ACC112 (cell line): ENCODE results near the gene CDK5R2.
A peak's percentile ranks its signal among the peaks of the same experiment; 100 is the strongest.

Source experiments
- H2AFZ ChIP-seq: fragments of 200-600 bp; sonication (generic); one replicate; pipeline ENCODE4 v1.6.0; 2017; ENCODE audit warnings: antibody characterized with exemption, low read length; ENCODE audit not compliant: unreplicated experiment
- H3K27ac ChIP-seq: fragments of 200-600 bp; sonication (generic); 2 replicates; pipeline ENCODE4 v1.5.1; 2014; ENCODE audit warnings: low read depth, mild to moderate bottlenecking, antibody characterized with exemption, low read length, moderate library complexity
- H3K27me3 ChIP-seq: fragments of 200-600 bp; sonication (generic); 2 replicates; pipeline ENCODE4 v1.6.1; 2014; ENCODE audit warnings: mild to moderate bottlenecking, antibody characterized with exemption, low read length, moderate library complexity, mixed read lengths; ENCODE audit not compliant: insufficient read depth
- H3K36me3 ChIP-seq: fragments of 200-600 bp; sonication (generic); 2 replicates; pipeline ENCODE4 v1.6.1; 2016; ENCODE audit warnings: mild to moderate bottlenecking, antibody characterized with exemption, low read length, moderate library complexity, mixed read lengths; ENCODE audit not compliant: insufficient read depth
- H3K4me1 ChIP-seq: fragments of 200-600 bp; sonication (generic); one replicate; pipeline ENCODE4 v1.6.1; 2016; ENCODE audit warnings: low read length, mixed read lengths; ENCODE audit not compliant: insufficient read depth, unreplicated experiment, control insufficient read depth
- H3K4me3 ChIP-seq: fragments of 200-600 bp; sonication (generic); 2 replicates; pipeline ENCODE4 v1.5.1; 2014; ENCODE audit warnings: mild to moderate bottlenecking, low read depth, low read length
- H3K79me2 ChIP-seq: fragments of 200-600 bp; sonication (generic); one replicate; pipeline ENCODE4 v1.6.0; 2016; ENCODE audit warnings: low read length; ENCODE audit not compliant: control insufficient read depth, unreplicated experiment, insufficient read depth

CDK5R2 gene

DNA sequence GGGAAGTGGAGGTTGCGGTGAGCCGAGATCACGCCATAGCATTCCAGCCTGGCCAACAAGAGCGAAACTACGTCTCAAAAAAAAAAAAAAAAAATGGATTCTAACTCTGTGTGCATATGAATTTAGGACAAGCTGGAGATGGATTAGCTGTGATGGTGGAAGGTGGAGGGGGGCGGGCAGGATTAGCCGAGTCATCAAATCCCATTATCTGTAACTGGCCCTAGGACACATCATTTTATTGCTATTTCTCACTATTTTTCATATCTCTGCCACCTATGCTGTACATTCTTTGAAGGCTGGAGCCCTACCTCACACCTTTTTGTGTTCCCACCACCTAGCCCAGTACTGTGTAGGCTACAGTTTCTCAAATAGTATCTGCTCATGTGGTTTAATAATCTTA is 7.3 kb upstream of the CDK5R2 start:
- H3K36me3 ChIP-seq = no peaks in the 10 kb centered on the region

DNA sequence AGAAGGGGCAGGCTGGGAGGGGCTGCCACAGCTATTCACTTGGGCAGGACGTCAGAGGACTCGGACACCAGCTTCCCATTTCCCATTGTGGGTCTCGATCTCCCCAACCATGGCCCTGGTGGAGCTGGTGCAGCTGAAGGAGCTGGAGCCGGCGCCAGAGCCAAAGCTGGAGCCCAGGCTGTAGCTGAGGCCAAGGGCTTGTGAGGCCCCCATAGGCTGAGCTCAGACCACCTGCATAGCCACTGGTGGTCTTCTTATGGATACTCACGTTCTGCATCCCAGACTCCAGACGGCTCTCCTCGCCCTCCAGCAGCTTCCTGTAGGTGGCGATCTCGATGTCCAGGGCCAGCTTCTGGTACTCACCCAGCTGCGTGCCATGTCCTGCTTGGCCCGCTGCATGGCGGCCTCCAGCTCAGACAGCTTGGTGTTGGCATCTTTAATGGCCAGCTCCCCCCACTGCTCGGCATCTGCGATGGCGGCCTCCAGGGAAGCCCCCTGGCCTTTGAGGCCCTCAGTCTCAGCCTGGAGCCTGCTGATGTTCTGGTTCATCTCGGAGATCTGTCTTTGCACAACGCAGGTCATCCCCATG is 6.0 kb upstream of the CDK5R2 start:
- Histone ChIP-seq H3K4me1 (no peaks in the 10 kb centered on the region), H3K27me3 (peaks cover 81% of the 10 kb centered on the region), H2AFZ (no peak overlapping the region), H3K36me3 (no peaks in the 10 kb centered on the region), H3K27ac (no peak overlapping the region), H3K79me2 (no peaks in the 10 kb centered on the region), H3K4me3 (no peak overlapping the region)

More for the DNA sequence above, 7.3 kb upstream of the CDK5R2 start:
- Histone ChIP-seq H3K27me3 (peaks cover 75% of the 10 kb centered on the region), H3K4me1 (no peaks in the 10 kb centered on the region), H3K79me2 (no peaks in the 10 kb centered on the region), H3K27ac (no peak overlapping the region), H2AFZ (no peak overlapping the region), H3K4me3 (no peak overlapping the region)

DNA sequence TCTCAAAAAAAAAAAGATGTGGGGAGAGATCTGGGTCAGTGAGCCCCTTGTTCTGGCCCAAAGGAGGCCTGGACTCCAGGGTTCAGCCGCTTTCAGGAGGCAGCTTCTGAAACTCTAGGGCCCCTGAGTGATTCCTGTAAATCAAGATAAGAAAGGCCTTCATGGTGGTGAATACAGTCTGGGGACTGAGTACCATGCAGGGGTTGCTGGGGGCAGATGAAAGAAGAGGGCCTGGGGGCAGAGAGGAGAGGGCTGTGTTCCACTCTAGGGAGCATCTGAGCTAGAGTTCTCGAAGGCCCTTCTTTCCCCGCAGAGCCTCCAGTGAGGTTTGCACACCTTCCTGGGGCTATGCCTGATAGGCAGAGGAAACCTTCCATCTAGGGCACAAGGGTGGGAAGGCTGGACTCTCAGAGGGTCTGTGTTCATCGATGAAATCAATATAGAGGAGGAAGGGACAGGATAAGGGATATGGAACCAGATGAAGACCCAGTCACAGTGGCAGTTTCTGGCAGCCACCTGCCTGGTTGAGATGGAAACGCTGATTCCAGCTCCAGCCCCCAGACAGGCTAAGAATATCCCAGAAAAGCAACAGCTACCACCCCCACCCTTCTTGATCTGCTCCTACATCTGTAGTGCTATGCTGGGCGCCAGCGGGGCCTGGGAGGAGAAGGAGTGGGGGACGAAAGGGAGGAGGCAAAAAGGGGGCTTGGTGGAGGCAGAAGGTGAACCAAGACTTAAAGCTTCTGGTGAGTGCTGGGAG is 4.7 kb upstream of the CDK5R2 start:
- no peaks in the 10 kb centered on the region for H3K4me1 ChIP-seq
- H3K27ac ChIP-seq = no peak overlapping the region
- H3K36me3 ChIP-seq = no peaks in the 10 kb centered on the region
- H3K27me3 ChIP-seq = peaks cover 80% of the 10 kb centered on the region
- H2AFZ ChIP-seq = no peak overlapping the region
- no peak overlapping the region for H3K4me3 ChIP-seq
- H3K79me2 ChIP-seq = no peaks in the 10 kb centered on the region

DNA sequence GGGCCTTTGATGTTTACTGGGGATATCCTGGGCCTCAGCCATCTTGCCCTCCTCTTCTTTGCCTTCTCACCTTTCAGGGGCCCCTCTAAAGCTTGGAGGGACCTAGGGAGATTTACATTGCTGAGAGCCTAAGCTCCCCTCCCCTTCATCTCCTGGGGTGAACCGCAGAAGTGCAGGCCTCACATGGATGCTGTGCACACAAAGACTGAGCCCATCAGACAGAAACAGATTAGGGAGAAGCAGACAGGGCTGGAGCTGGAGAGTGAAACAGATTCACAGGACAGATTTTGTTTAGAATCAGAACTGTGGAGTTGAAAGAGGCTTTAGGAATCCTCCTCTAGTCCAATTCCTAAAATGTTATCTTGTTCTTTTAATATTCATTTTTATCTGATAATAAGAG is 3.4 kb upstream of the CDK5R2 start:
- Histone ChIP-seq H3K79me2 (no peaks in the 10 kb centered on the region), H3K4me1 (no peaks in the 10 kb centered on the region), H3K27ac (no peak overlapping the region), H3K27me3 (peaks cover 80% of the 10 kb centered on the region), H3K4me3 (no peak overlapping the region), H3K36me3 (no peaks in the 10 kb centered on the region), H2AFZ (no peak overlapping the region)

DNA sequence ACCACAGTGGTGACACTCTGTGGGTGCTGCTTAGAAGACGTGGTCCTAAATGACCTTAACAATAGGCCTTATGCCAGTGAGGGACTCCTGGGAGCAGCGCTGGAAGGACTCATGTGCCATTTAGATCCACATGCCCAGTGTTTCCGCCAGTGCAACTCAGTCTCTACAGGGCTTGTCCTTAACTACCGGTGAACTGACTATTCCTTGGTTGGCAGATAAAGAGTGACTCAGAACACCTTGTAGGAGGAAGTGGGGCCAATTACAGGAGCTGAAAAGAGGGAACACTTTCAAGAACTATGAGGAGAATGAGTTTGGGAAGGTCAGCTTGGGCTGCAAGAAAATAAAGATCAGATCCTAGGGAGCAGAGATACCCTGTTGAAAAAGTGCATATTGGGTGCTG is 1.8 kb upstream of the CDK5R2 start:
- H3K79me2 ChIP-seq = no peaks in the 10 kb centered on the region
- H2AFZ ChIP-seq = no peak overlapping the region
- no peak overlapping the region for H3K27ac ChIP-seq
- H3K36me3 ChIP-seq = no peaks in the 10 kb centered on the region
- no peaks in the 10 kb centered on the region for H3K4me1 ChIP-seq
- H3K4me3 ChIP-seq = no peak overlapping the region
- peaks cover 86% of the 10 kb centered on the region for H3K27me3 ChIP-seq

DNA sequence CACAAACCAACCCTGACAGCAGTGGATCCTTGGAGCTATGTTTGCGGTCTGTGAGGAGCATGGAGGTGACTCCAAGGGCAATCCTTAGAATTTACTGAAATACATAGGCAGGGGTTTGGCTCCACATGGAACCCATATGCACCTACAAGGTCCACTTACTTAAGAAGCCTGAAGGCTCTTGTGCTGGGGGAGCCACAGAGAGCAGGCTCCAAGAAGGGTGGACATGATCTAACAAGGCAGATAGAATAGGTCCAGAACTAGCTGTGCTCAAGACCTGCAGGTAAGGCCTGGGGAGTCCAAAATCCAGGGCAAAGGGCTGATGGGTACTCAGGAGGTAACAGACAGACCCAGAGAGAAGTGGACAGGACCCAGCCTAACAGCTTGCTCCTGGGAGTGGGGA is 1.2 kb upstream of the CDK5R2 start:
- no peak overlapping the region for H3K4me3 ChIP-seq
- H3K4me1 ChIP-seq = peaks cover under 1% of the 10 kb centered on the region
- no peaks in the 10 kb centered on the region for H3K36me3 ChIP-seq
- no peak overlapping the region for H2AFZ ChIP-seq
- H3K79me2 ChIP-seq = no peaks in the 10 kb centered on the region
- H3K27me3 ChIP-seq = peaks cover 81% of the 10 kb centered on the region
- no peak overlapping the region for H3K27ac ChIP-seq

DNA sequence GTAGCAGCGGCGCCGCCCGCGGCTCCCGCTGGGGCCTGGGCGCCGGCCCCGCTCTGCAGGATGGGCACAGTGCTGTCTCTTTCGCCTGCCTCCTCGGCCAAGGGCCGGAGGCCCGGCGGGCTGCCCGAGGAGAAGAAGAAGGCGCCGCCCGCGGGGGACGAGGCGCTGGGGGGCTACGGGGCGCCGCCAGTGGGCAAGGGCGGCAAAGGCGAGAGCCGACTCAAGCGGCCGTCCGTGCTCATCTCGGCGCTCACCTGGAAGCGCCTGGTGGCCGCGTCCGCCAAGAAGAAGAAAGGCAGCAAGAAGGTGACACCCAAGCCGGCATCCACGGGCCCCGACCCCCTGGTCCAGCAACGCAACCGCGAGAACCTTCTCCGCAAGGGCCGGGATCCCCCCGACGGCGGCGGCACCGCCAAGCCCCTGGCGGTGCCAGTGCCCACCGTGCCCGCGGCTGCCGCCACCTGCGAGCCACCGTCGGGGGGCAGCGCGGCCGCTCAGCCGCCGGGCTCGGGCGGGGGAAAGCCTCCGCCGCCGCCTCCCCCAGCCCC is 369 bp downstream of the CDK5R2 start:
- Histone ChIP-seq H2AFZ (no peak overlapping the region), H3K36me3 (no peaks in the 10 kb centered on the region), H3K79me2 (no peaks in the 10 kb centered on the region), H3K27ac (no peak overlapping the region), H3K4me3 (peak overlapping the region; percentile 68), H3K27me3 (peaks cover 76% of the 10 kb centered on the region), H3K4me1 (peaks cover 13% of the 10 kb centered on the region)

DNA sequence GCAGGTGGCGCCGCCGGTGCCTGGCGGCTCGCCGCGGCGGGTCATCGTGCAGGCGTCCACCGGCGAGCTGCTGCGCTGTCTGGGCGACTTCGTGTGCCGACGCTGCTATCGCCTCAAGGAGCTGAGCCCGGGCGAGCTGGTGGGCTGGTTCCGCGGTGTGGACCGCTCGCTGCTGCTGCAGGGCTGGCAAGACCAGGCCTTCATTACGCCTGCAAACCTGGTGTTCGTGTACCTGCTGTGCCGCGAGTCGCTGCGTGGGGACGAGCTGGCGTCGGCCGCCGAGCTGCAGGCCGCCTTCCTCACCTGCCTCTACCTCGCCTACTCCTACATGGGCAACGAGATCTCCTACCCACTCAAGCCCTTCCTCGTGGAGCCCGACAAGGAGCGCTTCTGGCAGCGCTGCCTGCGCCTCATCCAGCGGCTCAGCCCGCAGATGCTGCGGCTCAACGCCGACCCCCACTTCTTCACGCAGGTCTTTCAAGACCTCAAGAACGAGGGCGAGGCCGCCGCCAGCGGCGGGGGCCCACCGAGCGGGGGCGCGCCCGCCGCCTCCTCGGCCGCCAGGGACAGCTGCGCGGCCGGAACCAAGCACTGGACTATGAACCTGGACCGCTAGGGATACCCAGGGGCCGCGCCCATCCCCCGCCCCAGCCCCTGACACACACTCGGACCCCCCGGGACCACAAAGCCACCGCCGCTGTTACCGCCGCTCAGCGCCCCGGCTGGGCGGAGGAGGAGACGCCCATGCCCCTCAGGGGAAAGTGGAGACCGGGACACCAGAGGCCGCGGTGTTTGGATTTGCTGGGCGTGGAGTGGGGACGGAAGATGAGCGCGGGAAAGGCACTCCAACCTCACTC is 1.1 kb downstream of the CDK5R2 start:
- Histone ChIP-seq H3K79me2 (no peaks in the 10 kb centered on the region), H3K36me3 (no peaks in the 10 kb centered on the region), H3K27me3 (peaks cover 69% of the 10 kb centered on the region), H2AFZ (no peak overlapping the region), H3K4me3 (no peak overlapping the region), H3K27ac (no peak overlapping the region), H3K4me1 (peaks cover 13% of the 10 kb centered on the region)

DNA sequence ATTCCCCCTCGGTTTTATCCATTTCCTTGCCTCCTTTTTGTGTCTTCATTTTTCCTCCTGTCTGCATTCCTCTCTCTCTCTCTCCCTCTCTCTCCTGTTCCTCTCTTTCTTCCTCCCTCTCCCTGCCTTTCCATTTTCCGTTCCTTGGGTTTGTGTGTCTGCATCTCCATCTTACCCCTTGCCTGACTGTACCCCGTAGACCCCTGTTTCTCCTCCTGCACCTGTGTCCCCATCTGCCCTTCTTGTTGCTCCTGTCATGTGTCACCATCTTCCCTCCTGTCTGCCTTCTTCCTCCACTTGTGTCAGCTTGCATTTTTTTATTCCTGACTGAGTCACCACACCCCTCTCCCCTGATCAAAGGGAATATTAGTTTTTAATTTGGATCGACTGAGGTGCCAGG is 1.8 kb downstream of the CDK5R2 start:
- Histone ChIP-seq H3K27ac (no peak overlapping the region), H3K4me3 (no peak overlapping the region), H3K36me3 (no peaks in the 10 kb centered on the region), H3K27me3 (peaks cover 66% of the 10 kb centered on the region), H3K4me1 (peaks cover 13% of the 10 kb centered on the region), H3K79me2 (no peaks in the 10 kb centered on the region), H2AFZ (no peak overlapping the region)

DNA sequence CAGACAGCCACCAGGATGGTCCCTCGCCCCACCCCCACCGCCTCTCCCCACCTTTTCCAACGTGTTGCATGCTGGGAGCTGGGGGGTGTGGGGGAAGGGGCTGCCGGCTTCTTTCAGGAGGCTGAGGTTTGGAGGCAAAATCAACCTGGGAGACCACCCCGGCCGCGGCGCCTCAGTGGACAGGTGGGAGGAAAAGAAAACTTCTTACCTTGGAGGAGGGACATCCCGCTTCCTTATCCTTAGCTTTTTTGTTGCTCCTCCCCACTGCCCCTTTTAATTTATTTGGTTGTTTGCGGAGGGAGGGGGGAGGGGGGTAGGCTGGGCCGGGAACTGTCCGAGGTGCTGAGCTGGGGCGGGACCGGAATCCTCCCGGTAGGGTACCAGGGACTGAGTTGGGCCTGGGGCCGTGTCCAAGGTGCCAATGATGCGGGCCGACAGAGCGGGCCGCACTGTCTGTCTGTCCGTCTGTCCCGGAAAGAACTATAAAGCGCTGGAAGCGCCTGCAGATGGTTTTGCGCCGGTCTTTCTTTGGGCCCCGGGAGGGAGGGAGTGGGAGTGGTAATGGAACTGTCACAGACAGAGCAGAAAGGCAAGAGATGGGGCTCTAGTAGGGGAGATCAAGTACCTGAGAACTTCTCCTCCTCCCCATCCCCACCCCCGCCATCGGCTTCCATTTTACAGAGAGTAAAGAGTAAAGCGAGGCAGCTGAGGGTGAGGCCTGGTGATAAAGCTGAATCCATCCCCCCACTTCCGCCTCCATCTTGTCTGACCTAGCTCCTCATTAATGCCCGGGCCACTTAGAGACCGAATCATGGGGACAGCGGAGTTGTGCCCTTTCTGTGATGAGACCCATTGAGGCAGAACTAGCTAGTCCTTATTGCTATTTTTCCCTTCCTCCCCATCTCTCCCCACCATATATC is 2.4 kb downstream of the CDK5R2 start:
- H3K27me3 ChIP-seq = peaks cover 64% of the 10 kb centered on the region
- no peaks in the 10 kb centered on the region for H3K36me3 ChIP-seq
- H3K4me1 ChIP-seq = peaks cover 13% of the 10 kb centered on the region
- no peak overlapping the region for H3K4me3 ChIP-seq
- no peak overlapping the region for H3K27ac ChIP-seq
- H2AFZ ChIP-seq = no peak overlapping the region
- no peaks in the 10 kb centered on the region for H3K79me2 ChIP-seq
